ENCODE measurements around the gene LGALS8. TPM values are rescaled to one million over a fixed set of nuclear protein-coding genes. Genes with fewer than 3 reads are reported as not detected.
"Not testable (repeated sequence)": the region's sequence is repeated elsewhere in the genome, so short reads cannot be mapped to it uniquely, and the experiment has no call there.

LGALS8 gene
- total RNA-seq, 1 experiment from 2014 or later, result 47.6 TPM

DNA sequence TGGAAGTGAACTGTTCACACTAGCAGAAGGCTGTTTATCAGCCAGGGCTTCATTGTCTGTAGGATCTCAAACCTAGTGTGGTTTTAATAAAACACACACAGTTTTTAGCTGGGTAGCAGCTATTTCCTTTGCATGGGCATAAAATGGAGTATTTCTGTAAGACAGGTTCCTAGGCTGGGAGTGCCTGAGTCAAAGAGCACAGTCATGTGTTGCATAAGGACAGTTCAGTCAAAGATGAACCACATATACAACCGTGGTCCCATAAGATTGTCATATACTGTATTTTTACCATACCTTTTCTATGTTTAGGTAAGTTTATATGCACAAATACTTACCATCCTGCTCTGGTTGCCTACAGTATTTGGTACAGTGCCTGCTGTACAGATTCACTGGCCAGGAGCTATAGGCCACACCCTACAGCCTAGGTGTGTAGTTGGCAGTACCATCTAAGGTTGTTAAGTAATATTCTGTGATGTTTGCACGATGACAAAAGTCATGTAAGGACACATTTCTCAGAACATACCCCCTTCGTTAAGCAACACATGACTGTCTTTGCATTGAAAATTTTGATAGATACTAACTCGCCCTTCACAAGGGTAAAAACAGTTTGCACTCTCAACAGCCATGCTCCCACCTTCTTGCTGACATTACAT lies 17.2 kb downstream of the LGALS8 start:
- DNase-seq (ENCODE audit: low read depth), result no peak

DNA sequence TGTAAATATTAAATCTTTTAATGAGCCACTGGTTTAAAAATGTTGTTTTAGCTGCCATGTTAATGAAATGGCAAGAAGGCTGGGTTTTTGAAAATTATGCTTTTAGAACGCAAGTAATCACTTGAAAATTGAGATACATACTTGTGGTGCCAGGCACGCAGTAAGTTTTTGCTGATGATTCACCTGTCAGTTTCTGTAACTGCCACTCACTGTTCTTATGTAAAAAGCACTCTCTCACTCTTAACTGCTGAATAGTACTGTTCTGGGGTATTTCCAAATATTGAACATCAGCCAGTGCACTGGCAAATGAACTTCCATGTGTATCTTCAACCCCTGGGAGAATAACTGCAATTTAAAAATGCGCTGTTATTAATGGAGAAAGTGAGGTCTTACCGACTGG lies 17.9 kb downstream of the LGALS8 start:
- no peak for DNase-seq (ENCODE audit: low read depth)

DNA sequence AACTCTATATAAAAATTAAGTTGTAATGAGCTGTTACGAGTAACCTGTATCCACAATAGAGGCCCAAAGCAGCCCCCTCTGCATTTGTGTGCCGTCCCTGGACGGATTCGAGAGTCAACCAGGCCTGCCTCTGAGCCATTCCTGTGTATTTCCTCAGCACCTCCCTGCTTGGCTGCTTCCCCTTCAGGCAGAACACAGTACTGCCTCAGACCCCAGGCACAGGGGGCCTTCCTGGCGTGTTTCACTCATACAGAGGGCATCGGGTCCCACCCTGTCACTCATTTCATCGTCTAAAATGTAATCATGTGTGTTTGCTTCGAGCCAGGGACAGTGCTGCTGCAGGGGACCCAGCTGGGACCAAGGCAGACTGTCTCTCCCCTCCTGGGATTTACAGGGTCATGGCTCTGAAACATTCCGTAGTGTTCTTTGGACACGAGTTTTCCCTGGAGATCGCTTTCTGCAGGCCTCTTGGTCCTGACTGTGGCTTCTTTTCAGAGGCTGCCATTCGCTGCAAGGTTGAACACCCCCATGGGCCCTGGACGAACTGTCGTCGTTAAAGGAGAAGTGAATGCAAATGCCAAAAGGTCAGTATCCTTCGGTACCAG lies 19.4 kb downstream of the LGALS8 start:
- no peak for DNase-seq (ENCODE audit: low read depth)

DNA sequence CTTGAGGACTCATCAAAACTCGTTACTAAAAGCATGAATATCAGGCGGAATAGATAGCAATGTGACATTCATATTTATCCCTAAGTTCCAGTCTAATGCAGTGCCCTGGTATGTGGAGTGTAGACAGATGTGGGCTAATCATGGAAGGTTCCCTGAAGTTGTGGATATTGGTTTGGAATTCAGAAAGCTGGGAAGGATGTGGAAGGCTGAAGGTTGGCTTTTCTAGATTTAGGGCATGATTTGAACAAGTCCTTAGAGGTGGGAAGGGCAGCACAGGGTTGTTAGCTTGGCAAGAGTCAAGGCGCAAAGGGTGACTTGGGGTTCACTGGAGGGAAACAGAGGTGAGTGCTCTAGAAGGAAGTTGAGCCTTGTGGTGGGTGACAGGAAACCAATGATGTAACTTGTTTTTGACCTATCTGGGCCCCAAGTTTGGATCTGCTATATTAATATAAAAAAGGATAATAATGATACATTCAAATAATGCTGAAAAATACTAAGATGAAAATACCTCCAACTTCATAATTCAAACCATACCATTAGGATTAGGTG lies 21.9 kb downstream of the LGALS8 start:
- DNase-seq (ENCODE audit: low read depth), result no peak

DNA sequence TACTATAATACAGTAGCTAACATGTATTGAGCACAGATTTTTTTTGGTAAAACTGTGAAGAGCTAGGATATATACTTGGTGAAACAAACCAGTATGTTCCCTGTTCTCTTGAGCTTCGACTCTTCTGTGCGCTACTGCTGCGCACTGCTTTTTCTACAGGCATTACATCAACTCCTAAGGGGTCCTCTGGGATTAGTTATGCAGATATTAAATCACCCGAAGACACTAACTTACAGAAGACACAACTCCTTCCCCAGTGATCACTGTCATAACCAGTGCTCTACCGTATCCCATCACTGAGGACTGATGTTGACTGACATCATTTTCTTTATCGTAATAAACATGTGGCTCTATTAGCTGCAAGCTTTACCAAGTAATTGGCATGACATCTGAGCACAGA lies 24.7 kb downstream of the LGALS8 start:
- DNase-seq (ENCODE audit: low read depth), result no peak

DNA sequence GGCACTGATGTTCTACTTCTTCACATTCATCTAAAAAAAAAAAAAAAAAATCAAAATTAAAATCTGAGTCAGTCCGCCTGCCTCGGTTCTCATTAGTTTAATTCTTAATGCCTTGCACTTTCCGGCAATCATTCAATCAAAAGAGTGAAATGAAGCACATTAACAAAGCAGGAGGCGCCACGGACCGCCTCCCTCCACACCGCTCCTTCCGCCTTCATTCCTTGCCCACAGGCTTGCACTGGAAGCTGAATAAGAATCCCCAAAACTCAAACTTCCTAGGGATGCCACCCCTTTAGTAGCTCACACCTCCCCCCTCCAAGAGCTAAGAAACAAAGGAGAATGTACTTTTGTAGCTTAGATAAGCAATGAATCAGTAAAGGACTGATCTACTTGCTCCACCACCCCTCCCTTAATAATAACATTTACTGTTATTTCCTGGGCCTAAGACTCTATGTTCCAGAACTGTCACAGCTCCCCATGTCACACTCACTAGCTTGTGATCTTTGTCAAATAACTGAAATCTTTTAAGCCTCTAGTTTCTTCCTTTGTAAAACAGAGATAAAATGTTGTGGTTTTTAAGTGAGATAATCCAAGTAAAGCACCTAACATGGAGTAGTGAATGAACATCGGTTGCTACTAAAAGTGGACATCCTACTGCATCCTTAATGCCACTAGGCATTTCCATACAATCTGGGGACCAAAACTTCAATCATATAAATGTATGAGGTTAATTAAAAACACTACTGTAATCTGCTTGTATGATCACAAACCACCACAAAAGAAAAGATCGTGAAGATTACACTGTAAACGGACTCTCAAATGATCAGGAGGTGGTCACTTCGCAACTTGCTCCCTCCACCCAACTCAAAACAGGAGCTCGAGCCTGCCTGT lies 27.4 kb downstream of the LGALS8 start:
- no peak for DNase-seq (ENCODE audit: low read depth)

DNA sequence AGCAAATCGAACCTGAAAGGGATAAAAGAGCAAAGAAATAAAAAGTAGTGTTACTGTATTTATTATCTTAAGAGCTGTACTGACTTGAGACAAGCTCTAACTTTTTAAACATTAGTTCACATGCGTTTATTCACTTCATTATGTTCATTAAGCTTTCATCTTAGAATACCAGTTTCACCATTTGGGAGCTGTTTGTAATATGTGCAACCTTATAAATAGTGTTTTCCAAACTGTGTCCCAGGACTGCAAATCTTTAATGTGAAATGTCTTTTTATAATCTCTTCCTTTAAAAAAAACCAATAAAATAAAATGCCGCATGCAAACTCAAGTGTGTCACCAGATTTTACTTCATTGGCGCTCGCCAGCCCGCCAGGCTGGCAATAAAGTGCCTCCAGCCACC lies 28.3 kb downstream of the LGALS8 start:
- no peak for DNase-seq (ENCODE audit: low read depth)

DNA sequence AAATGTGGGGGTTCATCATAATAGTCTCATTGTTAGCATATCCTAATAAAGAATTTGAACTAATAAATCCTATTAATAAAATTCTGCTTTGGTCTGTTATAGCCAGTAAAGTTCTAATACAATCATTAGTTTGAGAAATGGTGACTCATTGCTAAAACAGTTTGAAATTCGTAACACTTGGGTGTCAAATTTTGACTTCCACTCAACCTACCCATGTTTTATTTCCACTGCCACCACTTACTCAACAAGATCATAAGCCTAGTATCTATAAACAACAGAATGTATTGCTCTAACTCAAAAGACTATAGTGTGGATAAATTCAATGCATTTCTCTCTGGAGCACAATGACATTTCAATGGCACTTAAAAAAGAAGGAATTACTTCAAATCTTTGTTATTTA lies 29.1 kb downstream of the LGALS8 start:
- no peak for DNase-seq (ENCODE audit: low read depth)

DNA sequence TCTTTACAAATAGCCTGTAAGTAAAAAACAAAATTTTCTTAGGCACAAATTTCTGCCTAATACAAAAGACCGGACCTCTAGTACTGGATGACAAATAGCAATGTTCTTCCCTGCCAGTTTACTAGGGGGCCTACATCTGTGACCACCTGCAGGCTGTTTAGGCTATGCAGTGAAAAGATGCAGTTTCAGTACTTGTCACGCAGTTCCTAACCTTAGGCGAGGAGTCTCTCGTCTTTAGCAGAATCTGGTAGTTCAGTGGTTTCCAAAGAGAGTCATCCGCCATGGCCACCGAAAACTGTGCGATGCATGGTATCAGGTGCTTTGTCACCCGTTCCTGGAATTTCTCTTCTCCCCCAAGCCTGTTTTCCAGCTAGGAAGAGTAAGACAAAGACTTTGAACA lies 29.6 kb downstream of the LGALS8 start:
- DNase-seq (ENCODE audit: low read depth), result no peak

DNA sequence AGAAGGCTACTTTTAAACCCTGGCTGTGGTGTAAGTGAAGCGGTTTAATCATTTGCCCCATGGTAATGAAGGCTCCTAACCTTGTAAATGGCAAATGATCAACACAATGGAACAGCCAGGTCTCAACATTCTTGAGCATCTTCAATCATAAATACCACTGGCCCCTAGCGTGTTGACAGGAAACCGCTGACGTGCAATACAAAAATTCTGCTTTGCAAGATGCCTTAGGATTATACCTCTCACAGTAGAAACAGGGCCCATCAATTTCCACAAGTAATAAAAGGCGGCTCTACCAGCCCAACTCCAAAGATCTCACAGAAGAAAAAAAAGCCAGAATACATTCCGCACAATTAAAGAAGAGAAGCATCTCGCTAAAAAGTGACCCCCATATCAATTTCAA lies 32.8 kb downstream of the LGALS8 start:
- DNase-seq (ENCODE audit: low read depth), result no peak

DNA sequence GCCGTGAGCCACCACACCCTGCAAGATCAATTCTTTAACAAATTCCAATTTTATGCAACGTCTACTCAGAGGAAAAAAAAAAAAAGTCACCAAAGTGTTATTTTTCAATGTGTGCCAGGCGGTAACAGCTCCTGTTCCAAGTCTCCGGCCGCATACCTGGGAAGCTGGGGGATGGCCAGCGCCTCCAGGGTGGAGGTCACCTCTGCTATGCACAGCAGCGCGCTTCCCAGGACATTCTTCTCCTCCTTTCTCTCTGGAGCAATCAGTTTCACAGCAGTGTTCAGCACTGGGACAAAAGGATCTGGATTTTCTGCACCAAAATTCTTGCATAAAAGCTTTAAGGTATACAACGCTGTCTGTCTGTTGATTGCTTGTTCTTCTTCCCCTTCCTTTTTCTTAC lies 34.3 kb downstream of the LGALS8 start:
- DNase-seq (ENCODE audit: low read depth), result no peak

DNA sequence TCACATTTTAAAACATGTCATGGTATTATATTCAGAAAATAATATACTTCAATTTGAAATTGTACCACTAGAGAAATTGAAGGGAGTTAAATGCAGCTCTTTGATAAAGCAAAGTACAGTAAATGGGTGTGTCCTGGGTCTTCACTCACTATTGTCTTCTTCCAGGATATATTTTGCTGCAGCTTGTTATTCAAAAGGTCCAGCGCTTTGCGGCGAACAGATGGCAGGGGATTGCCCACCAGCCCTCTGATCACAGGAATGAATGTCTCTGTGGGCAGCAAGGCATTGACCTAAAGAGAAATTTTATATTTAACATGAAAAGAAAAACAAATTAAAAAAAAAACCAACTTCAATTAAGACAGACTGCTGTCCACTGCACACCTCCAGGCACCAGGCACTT lies 35.1 kb downstream of the LGALS8 start:
- DNase-seq (ENCODE audit: low read depth), result no peak

DNA sequence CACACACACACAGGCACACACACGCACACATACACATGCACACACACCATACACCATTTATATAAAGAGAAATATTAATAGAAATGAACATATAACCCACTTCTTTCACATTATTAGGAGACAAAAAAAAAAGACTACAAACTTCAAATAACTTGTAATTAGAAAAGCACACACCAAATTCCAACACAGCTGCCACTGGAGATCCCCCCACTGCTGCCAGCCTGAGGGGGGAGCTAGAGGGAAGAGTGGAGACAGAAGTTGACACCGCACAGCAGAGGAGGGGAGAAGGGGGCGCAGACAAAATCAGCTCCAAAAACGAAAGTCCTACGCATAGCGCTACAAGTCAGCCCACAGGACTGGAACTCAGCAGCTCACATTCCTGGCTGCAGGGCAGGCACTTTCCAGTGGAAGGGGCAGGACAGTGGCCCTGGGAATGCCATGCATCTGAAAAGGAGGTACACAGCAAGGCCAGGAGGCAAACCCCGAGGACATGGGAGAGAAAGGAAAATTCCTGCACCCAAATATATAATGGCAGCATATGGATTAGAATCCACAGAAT lies 36.5 kb downstream of the LGALS8 start:
- no peak for DNase-seq (ENCODE audit: low read depth)

DNA sequence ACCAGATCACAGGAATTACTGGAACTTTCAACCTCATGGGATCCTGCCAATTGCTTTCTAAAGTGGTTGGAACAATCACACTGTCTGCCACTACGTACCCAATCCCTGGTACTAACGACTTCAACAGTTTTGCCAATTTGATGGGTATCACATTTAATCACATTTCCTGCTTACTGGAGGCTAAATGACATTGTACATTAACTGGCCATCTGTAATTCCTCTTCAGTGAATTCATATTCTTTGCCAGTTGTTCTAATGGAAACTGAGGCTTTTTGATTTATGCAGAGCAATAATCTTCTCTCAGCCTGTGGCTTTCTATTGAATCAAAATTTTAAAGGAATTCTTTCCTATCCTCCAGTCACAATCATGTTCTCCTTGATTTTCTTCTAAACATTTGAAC lies 38.2 kb downstream of the LGALS8 start:
- no peak for DNase-seq (ENCODE audit: low read depth)

DNA sequence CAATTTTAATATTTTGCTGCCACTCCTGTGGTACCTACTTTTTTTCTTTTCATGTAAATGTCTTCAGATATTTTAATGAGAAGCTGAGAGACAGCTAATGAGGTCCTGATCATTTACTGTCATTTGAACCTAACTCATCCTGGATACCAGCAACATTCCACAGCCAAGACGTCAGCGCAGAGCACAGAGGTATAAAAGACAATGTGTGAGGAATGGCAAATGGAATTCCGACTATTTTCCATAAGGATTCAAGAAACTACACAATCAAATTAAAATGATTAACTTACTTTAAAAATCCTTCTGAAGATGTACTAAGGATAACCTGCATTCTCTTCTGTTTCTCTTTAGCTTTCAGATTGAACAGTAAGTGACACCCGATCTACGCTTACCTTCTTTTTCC lies 41.7 kb downstream of the LGALS8 start:
- no peak for DNase-seq (ENCODE audit: low read depth)

DNA sequence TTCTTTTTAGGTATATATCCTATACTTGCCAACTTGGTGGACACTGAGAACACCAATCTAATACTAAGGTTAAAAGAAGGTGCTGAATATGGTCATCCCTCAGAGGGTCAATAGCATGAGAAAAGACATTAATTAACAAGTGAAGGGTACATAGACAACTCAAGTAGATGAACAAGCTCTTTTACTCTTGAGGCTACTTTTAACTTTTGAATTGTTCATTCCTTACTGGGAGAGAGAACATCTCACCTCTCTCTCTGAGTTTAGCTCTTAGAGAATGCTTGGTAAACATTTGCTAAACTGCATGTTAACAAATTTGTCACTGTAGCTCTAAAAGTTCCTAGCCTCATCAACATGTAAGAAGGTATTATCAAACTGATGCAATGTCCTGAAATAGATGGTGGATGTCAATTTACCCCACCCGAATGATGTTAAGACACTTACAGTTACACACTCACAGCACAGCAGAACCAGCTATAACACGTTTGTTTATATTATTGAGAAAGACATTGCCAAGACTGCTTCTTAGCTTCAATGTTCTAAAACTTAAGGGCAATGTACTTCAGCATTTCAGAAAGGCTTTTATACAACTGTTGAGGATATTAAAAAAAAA lies 44.6 kb downstream of the LGALS8 start:
- no peak for DNase-seq (ENCODE audit: low read depth)

DNA sequence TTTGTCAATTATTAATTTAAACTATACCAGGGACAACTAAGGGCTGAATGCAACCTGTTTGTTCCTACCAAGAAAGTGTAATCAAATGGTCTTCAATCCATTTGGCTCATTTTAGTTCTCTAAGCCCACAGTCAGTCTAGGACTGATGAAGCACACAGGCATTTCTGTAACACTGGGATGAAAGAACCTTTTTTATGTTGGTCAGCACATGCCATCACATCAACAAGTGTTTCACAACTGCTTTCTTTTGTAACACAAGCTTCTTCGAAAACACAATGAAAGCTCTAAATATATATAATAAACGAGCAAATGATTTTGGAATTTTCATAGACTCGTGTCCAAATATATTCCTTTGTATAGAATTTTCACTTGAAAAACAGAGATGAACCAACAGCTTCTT lies 51.7 kb downstream of the LGALS8 start:
- DNase-seq (ENCODE audit: low read depth), result no peak

DNA sequence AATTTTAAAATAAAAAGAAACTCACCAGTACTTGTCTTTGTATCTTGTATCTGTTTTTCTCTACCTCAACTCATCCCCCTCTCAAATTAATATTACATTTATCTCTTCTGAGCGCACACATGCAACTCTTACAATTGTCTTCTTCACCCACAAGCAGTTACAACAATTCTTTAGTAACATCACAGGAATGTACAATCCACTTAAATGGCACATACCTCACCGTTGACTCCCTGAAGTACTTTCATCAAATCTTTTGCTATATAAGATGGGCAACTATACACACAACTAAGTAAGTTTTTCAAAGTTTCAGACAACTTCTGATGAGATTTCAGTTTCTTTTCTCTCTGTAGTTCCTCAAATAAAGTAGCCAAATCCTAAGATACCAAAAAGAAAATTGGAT lies 52.2 kb downstream of the LGALS8 start:
- no peak for DNase-seq (ENCODE audit: low read depth)

DNA sequence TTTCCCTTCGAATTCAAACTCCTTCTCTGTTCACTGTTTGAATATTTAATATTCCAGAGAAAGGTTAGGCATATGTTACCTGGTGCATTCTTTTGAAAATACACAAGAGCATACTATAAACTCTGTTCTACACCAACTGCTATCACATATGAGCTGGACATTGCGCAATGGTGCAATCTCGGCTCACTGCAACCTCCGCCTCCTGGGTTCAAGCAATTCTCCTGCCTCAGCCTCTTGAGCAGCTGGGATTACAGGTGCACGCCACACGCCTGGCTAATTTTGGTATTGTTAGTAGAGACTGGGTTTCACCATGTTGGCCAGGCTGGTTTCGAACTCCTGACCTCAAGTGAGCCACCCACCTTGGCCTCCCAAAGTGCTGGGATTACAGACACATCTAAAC lies 53.3 kb downstream of the LGALS8 start:
- DNase-seq (ENCODE audit: low read depth), result not testable (repeated sequence)

DNA sequence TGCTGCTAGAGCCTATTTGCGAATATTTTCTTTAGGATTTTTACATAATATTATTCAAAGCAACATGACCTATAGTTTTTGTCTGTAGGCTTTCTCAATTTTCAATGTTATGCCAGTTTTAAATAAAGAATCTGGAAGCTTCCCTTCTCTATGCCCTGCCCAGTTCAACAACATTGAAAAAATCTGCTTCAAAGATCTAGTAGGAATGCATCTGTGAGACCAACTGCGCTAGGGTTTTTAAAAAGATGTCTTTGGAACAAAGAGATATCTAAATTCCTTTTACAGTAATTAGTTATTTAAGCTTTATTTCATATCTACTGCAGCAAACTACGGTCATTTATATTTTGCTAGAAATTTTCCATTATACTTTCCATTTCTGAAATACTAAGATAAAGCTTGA lies 54.9 kb downstream of the LGALS8 start:
- no peak for DNase-seq (ENCODE audit: low read depth)

DNA sequence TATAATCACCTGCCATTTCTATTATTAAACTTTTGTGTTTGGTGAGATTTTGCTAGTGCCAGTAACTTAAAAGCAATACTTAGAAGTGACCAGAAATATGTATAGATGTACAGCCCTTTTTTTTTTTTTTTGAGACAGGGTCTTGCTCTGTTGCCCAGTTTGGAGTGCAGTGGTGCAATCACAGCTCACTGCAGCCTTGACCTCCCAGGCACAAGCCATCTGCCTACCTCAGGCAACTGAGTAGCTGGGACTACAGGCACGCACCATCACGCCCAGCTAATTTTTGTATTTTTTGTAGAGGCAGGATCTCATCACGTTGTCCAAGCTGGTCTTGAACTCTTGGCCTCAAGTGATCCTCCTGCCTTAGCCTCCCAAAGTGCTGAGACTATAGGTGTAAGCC lies 56.6 kb downstream of the LGALS8 start:
- not testable (repeated sequence) for DNase-seq (ENCODE audit: low read depth)

DNA sequence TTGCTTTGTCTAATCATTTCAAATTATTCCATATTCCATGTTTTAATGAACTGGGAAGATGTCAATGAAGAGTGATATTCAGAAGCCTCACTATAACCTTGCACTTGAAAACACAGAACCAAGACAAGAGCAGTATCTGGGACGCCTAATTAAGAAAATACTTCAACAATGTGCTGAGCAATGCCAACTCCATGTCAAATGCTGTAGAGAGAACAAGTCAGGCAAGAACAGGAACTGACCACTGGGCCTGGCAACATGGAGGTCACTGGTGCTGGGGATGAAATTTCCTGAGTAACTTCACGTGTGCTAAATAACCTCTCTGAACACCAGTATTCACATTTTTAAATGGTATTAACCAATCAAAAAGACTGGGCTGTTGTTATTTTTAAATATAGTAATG lies 57.7 kb downstream of the LGALS8 start:
- DNase-seq (ENCODE audit: low read depth), result no peak

Measured in RPMI7951 (cell line).